ENCODE data around the gene CXorf58.
A peak's percentile ranks its signal among the peaks of the same experiment; 100 is the strongest.

CXorf58 gene

DNA sequence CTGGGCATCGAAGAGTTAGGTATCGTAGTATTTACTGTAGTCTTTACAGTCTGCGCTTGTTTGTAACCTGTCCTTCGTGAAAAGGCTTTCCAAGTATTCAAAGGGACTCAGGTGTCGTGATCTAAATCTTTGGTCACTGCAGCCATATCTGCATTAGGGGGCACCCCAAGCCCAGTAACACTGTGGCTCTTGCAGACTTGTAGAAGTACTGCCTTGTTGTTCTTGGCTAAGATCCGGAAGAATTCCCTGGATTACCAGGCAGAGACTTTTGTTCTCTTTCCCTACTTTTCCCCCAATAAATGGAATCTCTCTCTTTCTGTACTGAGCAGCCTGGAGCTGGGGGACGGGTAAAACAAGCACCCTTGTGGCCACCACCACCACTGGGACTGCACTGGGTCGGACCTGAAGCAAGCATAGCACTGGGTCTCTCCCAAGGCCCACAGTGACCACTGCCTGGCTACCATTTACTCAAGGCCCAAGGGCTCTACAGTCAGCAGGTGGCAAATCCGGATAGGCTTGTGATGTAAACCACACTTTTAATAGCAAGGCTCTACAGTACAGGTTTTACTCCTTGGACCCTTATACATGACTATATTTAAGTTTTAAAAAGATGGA, 12.0 kb downstream of the CXorf58 start:
- H3K27ac ChIP-seq (replicated peaks): no peak overlapping the region
- TF ChIP-seq POLR2AphosphoS5 (IDR thresholded peaks at IDR 0.05; ENCODE audit: low read depth) (no peak), GABPA (IDR thresholded peaks at IDR 0.05; ENCODE audit: low read depth) (no peak)
- DNase-seq (ENCODE audit: low read depth in 1 of 2, low spot score in 1 of 2): no peak

DNA sequence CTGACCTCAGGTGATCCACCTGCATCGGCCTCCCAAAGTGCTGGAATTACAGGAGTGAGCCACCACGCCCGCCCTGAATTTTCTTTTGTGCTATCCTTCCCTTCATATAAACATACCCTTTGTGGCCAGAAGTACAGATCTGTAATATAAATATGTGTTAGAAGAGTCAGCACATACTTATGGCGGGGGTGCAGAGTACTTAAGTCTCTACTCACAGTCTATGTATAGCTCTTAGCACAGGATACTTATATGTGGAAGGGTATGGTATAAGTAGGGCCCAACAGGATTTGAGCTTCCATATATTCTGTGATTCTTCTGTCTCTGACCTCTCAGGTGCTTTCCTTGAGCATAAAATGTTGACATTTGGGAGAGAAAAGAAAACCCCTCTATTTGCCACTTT, 18.2 kb downstream of the CXorf58 start:
- Histone ChIP-seq H3K27me3 (ENCODE audit: insufficient read depth, poor library complexity, severe bottlenecking) (no peaks in the 10 kb centered on the region), H3K27ac (replicated peaks) (no peak overlapping the region), H3K4me3 (replicated peaks; ENCODE audit: insufficient read depth, low read length) (no peak overlapping the region)
- TF ChIP-seq, protein P1, sequence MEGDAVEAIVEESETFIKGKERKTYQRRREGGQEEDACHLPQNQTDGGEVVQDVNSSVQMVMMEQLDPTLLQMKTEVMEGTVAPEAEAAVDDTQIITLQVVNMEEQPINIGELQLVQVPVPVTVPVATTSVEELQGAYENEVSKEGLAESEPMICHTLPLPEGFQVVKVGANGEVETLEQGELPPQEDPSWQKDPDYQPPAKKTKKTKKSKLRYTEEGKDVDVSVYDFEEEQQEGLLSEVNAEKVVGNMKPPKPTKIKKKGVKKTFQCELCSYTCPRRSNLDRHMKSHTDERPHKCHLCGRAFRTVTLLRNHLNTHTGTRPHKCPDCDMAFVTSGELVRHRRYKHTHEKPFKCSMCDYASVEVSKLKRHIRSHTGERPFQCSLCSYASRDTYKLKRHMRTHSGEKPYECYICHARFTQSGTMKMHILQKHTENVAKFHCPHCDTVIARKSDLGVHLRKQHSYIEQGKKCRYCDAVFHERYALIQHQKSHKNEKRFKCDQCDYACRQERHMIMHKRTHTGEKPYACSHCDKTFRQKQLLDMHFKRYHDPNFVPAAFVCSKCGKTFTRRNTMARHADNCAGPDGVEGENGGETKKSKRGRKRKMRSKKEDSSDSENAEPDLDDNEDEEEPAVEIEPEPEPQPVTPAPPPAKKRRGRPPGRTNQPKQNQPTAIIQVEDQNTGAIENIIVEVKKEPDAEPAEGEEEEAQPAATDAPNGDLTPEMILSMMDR (IDR thresholded peaks at IDR 0.05; ENCODE audit: insufficient read depth, low read length): no peak
- no peak for DNase-seq (ENCODE audit: low read depth in 1 of 2, low spot score in 1 of 2)

More for the DNA sequence above, 12.0 kb downstream of the CXorf58 start:
- Histone ChIP-seq H3K4me3 (replicated peaks; ENCODE audit: insufficient read depth, low read length) (no peak overlapping the region), H3K27me3 (ENCODE audit: insufficient read depth, poor library complexity, severe bottlenecking) (no peaks in the 10 kb centered on the region)

DNA sequence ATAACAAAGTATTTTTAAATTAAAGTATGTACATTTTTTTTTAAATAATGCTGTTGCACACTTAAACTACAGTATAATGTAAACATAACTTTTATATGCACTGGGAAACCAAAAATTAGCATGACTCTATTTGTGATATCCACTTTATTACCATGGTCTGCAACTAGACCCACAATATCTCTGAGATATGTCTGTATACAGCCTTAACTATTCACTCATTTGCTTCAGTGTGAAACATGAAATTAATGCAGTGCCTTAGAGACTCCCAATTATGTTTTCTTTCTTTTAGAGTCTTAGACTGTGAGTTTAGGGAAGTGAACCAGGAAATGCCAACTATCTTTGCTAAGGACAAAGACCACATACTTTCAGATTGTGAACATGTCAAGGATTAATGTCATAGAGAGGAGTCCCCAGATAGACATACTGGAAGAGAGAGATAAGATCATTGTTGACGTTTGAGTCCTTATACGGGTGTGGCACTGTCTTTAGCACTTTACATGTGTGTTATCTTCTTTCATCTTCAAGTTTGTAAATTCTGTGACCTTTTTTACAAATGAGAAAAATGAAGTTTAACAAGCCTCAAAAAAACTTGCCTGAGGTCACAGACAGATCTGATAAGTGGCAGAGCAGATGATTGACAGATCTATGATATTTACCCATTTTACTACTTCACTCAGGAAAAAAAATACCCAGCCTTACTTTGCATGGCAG, 23.2 kb downstream of the CXorf58 start:
- TF ChIP-seq POLR2AphosphoS5 (IDR thresholded peaks at IDR 0.05; ENCODE audit: low read depth): no peak
- TF ChIP-seq, protein P2, sequence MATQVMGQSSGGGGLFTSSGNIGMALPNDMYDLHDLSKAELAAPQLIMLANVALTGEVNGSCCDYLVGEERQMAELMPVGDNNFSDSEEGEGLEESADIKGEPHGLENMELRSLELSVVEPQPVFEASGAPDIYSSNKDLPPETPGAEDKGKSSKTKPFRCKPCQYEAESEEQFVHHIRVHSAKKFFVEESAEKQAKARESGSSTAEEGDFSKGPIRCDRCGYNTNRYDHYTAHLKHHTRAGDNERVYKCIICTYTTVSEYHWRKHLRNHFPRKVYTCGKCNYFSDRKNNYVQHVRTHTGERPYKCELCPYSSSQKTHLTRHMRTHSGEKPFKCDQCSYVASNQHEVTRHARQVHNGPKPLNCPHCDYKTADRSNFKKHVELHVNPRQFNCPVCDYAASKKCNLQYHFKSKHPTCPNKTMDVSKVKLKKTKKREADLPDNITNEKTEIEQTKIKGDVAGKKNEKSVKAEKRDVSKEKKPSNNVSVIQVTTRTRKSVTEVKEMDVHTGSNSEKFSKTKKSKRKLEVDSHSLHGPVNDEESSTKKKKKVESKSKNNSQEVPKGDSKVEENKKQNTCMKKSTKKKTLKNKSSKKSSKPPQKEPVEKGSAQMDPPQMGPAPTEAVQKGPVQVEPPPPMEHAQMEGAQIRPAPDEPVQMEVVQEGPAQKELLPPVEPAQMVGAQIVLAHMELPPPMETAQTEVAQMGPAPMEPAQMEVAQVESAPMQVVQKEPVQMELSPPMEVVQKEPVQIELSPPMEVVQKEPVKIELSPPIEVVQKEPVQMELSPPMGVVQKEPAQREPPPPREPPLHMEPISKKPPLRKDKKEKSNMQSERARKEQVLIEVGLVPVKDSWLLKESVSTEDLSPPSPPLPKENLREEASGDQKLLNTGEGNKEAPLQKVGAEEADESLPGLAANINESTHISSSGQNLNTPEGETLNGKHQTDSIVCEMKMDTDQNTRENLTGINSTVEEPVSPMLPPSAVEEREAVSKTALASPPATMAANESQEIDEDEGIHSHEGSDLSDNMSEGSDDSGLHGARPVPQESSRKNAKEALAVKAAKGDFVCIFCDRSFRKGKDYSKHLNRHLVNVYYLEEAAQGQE (IDR thresholded peaks at IDR 0.05; ENCODE audit: insufficient replicate concordance, low read depth): no peak
- TF ChIP-seq, protein P1 (IDR thresholded peaks at IDR 0.05; ENCODE audit: insufficient read depth, low read length): no peak
- TF ChIP-seq SPI1 (IDR thresholded peaks at IDR 0.05; ENCODE audit: borderline replicate concordance, low read depth): peak; percentile 66; the same call in 1 of the 2 replicates
- H3K27ac ChIP-seq (replicated peaks): peak overlapping the region; percentile 41
- no peaks in the 10 kb centered on the region for H3K27me3 ChIP-seq (ENCODE audit: insufficient read depth, poor library complexity, severe bottlenecking)
- no peak overlapping the region for H3K4me3 ChIP-seq (replicated peaks; ENCODE audit: insufficient read depth, low read length)
- DNase-seq (ENCODE audit: low read depth in 1 of 2, low spot score in 1 of 2): no peak

DNA sequence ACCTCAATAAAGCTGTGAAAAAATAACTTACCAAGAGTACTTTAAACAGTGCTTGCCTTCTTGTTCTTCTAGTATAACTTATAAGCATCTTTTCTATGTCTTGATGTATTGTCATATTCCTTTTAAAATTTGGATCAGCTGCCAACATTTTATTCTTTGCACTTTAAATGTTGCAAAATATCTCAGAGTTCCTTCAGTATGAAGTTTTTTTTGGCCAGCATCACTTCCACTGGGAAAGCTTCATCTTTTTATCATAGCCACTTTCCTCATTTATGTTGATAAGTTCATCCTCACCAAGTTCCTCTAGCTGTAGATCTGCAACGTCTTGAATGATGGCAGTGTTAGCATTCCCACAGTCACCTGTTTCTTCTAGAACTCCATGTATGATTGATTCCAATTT, 24.2 kb downstream of the CXorf58 start:
- no peak for TF ChIP-seq POLR2AphosphoS5 (IDR thresholded peaks at IDR 0.05; ENCODE audit: low read depth)
- no peak for TF ChIP-seq GABPA (IDR thresholded peaks at IDR 0.05; ENCODE audit: low read depth)
- TF ChIP-seq SPI1 (IDR thresholded peaks at IDR 0.05; ENCODE audit: borderline replicate concordance, low read depth): no peak
- TF ChIP-seq, protein P1 (IDR thresholded peaks at IDR 0.05; ENCODE audit: insufficient read depth, low read length): no peak
- TF ChIP-seq, protein P2 (IDR thresholded peaks at IDR 0.05; ENCODE audit: insufficient replicate concordance, low read depth): no peak
- no peak for DNase-seq (ENCODE audit: low read depth in 1 of 2, low spot score in 1 of 2)
- Histone ChIP-seq H3K27ac (replicated peaks) (no peak overlapping the region), H3K4me3 (replicated peaks; ENCODE audit: insufficient read depth, low read length) (no peak overlapping the region), H3K27me3 (ENCODE audit: insufficient read depth, poor library complexity, severe bottlenecking) (no peaks in the 10 kb centered on the region)
